Smooth muscle cell (in vitro differentiated cells): ENCODE results near the gene MZB1. TPM values are rescaled to one million over a fixed set of nuclear protein-coding genes. Genes with fewer than 3 reads are reported as not detected.
A peak's percentile ranks its signal among the peaks of the same experiment; 100 is the strongest.

Source experiments
- DNase-seq: peaks from one replicate; lab custom pipeline; 2025; ENCODE audit not compliant: unreplicated experiment; lab: John Stamatoyannopoulos, UW
- H2AFZ ChIP-seq: fragments of 200-600 bp; sonication (generic); 2 replicates; pipeline ENCODE4 v1.6.0; 2016; ENCODE audit warnings: antibody characterized with exemption, low read depth, mild to moderate bottlenecking
- H3F3A ChIP-seq: fragments of 200-600 bp; sonication (generic); 2 replicates; pipeline ENCODE4 v1.6.0; 2017; ENCODE audit warnings: antibody characterized with exemption, low read depth
- H3K27ac ChIP-seq: fragments of 200-600 bp; sonication (generic); 2 replicates; pipeline ENCODE4 v1.5.1; 2016; ENCODE audit warnings: low read depth, mild to moderate bottlenecking
- H3K27me3 ChIP-seq: fragments of 200-600 bp; sonication (generic); 2 replicates; pipeline ENCODE4 v1.6.1; 2016; ENCODE audit warnings: low read depth, mild to moderate bottlenecking
- H3K36me3 ChIP-seq: fragments of 200-600 bp; sonication (generic); 2 replicates; pipeline ENCODE4 v1.5.1; 2016; ENCODE audit warnings: low read depth
- H3K4me1 ChIP-seq: fragments of 200-600 bp; sonication (generic); 2 replicates; pipeline ENCODE4 v1.5.1; 2016; ENCODE audit warnings: low read depth
- H3K4me2 ChIP-seq: fragments of 200-600 bp; sonication (generic); 2 replicates; pipeline ENCODE4 v1.6.0; 2016; ENCODE audit warnings: mild to moderate bottlenecking
- H3K4me3 ChIP-seq: fragments of 200-600 bp; sonication (generic); 2 replicates; pipeline ENCODE4 v1.5.1; 2016; ENCODE audit warnings: mild to moderate bottlenecking
- H3K79me2 ChIP-seq: fragments of 200-600 bp; sonication (generic); 2 replicates; pipeline ENCODE4 v1.6.0; 2016; ENCODE audit warnings: low read depth, mild to moderate bottlenecking
- H3K9ac ChIP-seq: fragments of 200-600 bp; sonication (generic); 2 replicates; pipeline ENCODE4 v1.6.0; 2016; ENCODE audit warnings: low read depth
- H3K9me3 ChIP-seq: fragments of 200-600 bp; sonication (generic); replicated peaks from 2 replicates; pipeline ENCODE4 v1.5.1; 2016; ENCODE audit warnings: low read depth
- H4K20me1 ChIP-seq: fragments of 200-600 bp; sonication (generic); 2 replicates; pipeline ENCODE4 v1.6.0; 2016; ENCODE audit warnings: low read depth
- WGBS: methylation state at CpG from one replicate; pipeline ENCODE4 v1.1.7; 2016; ENCODE audit warnings: low lambda C conversion rate; 5-methylcytosine and 5-hydroxymethylcytosine counted together
- polyA plus RNA-seq: library from polyadenylated mRNA; unstranded; fragments of >200 nt; fragmentation: Nextera tagmentation; extraction: Ambion mirVana; gene quantifications from 2 replicates; pipeline ENCODE4 v1.2.1, GENCODE V29; 2016
- total RNA-seq: library from RNA; depleted of rRNA; stranded (reverse); fragments of >200 nt; gene quantifications from 2 replicates; pipeline ENCODE4 v1.2.3, GENCODE V29; 2014
- TF ChIP-seq, protein P1 (sequence below): fragments of 200-600 bp; sonication (generic); IDR thresholded peaks from 2 replicates; pipeline ENCODE4 v1.5.1; 2017; ENCODE audit warnings: borderline replicate concordance, mild to moderate bottlenecking, antibody characterized with exemption; ENCODE audit not compliant: insufficient read depth, poor library complexity, severe bottlenecking

Gene MZB1, protein sequence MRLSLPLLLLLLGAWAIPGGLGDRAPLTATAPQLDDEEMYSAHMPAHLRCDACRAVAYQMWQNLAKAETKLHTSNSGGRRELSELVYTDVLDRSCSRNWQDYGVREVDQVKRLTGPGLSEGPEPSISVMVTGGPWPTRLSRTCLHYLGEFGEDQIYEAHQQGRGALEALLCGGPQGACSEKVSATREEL
- not detected in 2 replicates for total RNA-seq
- 0.19 TPM in 1 of 2 replicates, not detected in the other for polyA plus RNA-seq

DNA sequence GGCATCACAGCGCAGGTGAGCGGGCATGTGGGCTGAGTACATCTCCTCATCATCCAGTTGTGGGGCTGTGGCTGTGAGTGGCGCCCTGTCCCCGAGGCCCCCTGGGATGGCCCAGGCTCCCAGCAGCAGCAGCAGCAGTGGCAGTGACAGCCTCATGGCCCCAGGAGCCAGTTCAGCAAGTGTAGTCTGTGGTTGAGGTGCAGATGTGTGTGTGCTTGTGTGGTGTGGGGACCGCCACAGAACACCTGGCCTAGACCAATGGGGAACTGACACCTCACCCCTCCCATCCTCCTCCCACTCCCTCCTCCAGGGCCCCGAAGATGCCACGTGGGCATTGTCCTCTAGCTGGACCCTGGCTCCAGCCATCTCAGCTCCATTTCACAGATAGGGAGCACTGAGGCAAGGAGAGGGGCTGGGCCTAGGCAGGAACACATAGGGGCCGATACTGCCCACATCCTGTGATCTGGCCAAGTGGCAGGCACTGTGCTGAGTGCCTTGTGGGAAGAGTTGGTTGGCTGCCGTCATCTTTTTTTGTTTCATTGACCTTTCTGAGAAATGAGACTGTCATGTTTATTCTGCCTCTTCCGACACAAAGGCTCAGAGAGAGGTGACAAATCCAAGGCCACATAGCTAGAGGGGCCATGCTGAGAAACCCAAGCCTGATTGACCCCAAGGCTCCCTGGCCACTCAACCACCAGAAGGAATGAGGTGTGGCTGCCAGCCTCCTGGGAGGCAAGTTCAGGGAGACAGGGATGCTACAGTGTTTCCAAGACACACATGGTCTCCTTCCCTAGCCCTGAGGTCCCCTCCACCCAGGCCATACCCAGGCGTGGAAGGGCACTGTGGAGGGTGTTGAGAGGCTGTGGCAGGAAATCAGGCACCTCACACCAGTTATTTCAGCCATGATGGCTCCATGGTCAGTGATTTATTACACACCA lies at the start of gene MZB1:
MZB1 (minus strand) TSS at position 213 of the 938 bp plus-strand sequence; CDS start at position 156, 57 bp downstream.
- Histone ChIP-seq H3K4me3 (no peak within 1 kb of the TSS), H2AFZ (no peak within 1 kb of the TSS), H3F3A (no peaks in the 10 kb centered on the region), H3K27ac (no peak within 1 kb of the TSS), H3K9ac (no peak within 1 kb of the TSS), H3K27me3 (no peaks in the 10 kb centered on the region), H3K9me3 (no peaks in the 10 kb centered on the region), H3K4me1 (peaks cover 6% of the 10 kb centered on the region), H3K36me3 (no peaks in the 10 kb centered on the region), H3K4me2 (no peak within 1 kb of the TSS), H4K20me1 (peaks cover 22% of the 10 kb centered on the region), H3K79me2 (no peaks in the 10 kb centered on the region)
- WGBS: 87% methylated on average over 11 of the region's 11 CpGs
- no peak for DNase-seq
- TF ChIP-seq, protein P1, sequence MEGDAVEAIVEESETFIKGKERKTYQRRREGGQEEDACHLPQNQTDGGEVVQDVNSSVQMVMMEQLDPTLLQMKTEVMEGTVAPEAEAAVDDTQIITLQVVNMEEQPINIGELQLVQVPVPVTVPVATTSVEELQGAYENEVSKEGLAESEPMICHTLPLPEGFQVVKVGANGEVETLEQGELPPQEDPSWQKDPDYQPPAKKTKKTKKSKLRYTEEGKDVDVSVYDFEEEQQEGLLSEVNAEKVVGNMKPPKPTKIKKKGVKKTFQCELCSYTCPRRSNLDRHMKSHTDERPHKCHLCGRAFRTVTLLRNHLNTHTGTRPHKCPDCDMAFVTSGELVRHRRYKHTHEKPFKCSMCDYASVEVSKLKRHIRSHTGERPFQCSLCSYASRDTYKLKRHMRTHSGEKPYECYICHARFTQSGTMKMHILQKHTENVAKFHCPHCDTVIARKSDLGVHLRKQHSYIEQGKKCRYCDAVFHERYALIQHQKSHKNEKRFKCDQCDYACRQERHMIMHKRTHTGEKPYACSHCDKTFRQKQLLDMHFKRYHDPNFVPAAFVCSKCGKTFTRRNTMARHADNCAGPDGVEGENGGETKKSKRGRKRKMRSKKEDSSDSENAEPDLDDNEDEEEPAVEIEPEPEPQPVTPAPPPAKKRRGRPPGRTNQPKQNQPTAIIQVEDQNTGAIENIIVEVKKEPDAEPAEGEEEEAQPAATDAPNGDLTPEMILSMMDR: no peak

DNA sequence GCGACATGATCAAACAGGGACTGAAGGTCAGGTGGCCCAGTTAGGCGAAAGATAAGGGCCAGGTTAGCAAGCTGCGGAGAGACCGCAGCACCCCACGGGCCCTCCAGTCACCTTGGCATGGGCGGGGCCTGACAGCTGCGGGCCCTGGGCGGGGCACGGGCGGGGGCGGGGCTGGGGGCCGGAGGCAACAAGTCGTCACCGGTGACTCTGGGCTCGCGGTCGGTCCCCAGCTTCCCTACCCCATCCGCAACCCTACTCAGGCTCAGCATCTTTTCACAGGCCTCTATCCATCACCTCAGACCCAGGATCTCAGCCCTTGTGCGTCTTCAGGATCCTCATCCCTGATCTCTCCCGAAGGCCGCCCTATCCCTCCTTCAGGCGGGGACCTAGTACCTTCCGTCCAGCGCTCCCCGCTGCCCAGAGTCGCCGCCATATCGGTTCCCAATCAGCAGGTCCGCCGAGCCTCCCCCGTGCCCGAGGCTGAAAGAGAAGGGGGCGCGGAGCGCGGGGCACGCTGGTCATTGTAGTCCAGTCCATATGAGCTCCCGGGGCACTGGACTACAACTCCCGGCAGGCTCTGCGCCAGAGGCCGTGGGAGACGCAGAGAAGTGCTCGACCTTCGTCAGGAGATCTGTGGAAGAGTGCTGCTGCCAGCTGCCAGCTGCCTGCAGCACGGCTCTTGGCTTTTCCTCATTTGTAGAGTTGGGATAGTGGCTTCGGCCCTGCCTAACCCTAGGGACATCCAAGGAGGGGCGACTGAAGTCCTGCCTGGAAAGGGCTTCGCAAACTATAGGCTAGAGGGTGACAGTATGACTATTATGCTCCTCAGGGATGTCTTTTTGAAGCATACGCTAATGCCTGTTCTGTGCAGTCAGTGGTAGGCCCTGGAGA lies 49.5 kb upstream of the MZB1 start, which contains the start of gene DNAJC18:
DNAJC18 (minus strand) TSS at position 513 of the 891 bp plus-strand sequence; CDS start at position 433, 80 bp downstream.
- peak within 1 kb of the TSS; percentile 99 for H3K9ac ChIP-seq
- no peaks in the 10 kb centered on the region for H3K36me3 ChIP-seq
- H3K4me1 ChIP-seq: peaks cover 5% of the 10 kb centered on the region
- TF ChIP-seq, protein P1: no peak
- H3K27ac ChIP-seq: peak within 1 kb of the TSS; percentile 94
- H3K79me2 ChIP-seq: no peaks in the 10 kb centered on the region
- WGBS: 7% methylated on average over 43 of the region's 49 CpGs
- peaks cover 10% of the 10 kb centered on the region for H3F3A ChIP-seq
- H2AFZ ChIP-seq: peak within 1 kb of the TSS; percentile 98
- no peaks in the 10 kb centered on the region for H4K20me1 ChIP-seq
- H3K4me3 ChIP-seq: peak within 1 kb of the TSS; percentile 97
- peak within 1 kb of the TSS; percentile 97 for H3K4me2 ChIP-seq
- H3K27me3 ChIP-seq: no peaks in the 10 kb centered on the region
- peak; percentile 61 for DNase-seq
- no peaks in the 10 kb centered on the region for H3K9me3 ChIP-seq

DNA sequence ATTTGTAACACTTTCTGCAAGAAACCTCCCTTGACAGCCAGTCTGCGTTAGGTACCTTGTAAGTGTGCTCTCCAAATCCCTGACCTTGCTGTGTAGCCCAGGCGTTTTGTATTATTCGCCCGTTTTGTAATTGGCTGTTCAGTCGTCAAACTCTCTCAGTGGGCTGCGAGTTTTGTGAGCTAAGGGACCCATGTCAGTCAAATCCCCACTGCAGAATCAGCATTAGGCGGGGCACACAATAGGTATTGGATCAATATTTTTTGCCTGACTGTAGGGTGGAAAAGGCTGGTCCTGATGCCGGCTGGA lies 48.9 kb upstream of the MZB1 start:
- H3K4me1 ChIP-seq: peaks cover 5% of the 10 kb centered on the region
- peak overlapping the region; percentile 99 for H3K9ac ChIP-seq
- peak overlapping the region; percentile 97 for H3K4me3 ChIP-seq
- no peaks in the 10 kb centered on the region for H3K27me3 ChIP-seq
- no peaks in the 10 kb centered on the region for H3K9me3 ChIP-seq
- DNase-seq: no peak
- H4K20me1 ChIP-seq: no peaks in the 10 kb centered on the region
- H3K79me2 ChIP-seq: no peaks in the 10 kb centered on the region
- peak overlapping the region; percentile 97 for H3K4me2 ChIP-seq
- H2AFZ ChIP-seq: peak overlapping the region; percentile 98
- peak overlapping the region; percentile 94 for H3K27ac ChIP-seq
- peaks cover 7% of the 10 kb centered on the region for H3F3A ChIP-seq
- TF ChIP-seq, protein P1: no peak
- no peaks in the 10 kb centered on the region for H3K36me3 ChIP-seq
- 37% methylated on average over 8 of the region's 8 CpGs for WGBS
